HG03520 (cell line): ENCODE measurements around the gene BLID.

Source experiments
- ATAC-seq: cut with Tn5 transposase; IDR thresholded peaks from one replicate; pipeline ENCODE4 v1.9.1; 2021; ENCODE audit warnings: mild to moderate bottlenecking, moderate library complexity; ENCODE audit not compliant: unreplicated experiment

The BLID gene

DNA sequence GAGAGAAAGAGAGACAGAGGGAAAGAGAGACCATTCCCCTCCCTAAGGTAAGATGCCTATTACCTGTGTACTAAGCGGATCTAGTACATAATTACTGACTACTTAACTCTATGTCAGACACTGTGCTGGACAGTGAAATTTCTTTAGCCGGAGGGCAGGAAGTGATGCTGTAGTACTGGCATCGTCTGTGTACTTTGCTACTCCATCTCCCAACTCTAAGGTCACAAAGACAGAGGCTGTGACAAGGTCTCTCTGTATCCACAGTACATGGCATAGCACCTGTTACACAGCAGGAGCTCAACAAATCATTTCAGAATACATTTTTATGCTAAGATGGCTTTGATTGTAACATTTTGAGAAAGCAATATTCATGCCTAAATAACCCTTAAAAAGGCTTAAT, 9.0 kb downstream of the BLID start:
- no peak for ATAC-seq

DNA sequence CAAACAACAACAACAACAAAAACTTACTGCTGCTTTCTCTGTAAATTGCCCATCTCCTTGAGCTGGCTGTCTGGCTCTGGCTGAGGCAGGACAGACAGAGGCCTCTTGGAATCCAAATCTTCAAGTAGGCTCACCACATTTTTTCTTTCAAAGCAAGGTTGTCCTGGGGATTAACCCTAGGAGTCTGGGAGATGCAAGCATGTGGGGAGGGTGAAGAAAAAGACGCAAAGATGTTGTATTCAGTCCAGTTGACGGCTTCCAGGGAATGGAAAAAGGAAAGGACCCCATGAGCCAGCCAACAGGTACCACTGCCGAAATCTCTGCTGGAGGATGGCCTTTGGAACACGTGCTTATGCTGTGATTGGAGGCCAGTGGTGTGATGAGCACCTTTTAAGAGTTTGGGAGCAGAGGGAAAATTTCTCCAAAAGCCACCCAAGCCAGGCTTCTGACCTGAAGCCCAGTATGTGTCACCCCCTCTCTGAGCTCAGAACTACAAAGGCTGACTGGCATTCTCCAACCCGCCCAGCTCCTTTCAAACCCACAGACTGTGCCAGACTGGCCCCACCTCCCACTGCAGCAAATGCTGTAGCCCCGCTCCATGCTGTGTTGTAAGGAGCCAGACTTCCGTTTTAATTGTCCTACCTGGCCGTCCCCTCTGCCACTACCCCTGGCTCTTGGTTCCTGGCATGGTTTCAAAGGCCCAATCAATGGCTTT, 10.8 kb downstream of the BLID start:
- ATAC-seq = no peak

GRCh38 chr11:122104341-122104740, 11.7 kb downstream of the BLID start:
- ATAC-seq = no peak

DNA sequence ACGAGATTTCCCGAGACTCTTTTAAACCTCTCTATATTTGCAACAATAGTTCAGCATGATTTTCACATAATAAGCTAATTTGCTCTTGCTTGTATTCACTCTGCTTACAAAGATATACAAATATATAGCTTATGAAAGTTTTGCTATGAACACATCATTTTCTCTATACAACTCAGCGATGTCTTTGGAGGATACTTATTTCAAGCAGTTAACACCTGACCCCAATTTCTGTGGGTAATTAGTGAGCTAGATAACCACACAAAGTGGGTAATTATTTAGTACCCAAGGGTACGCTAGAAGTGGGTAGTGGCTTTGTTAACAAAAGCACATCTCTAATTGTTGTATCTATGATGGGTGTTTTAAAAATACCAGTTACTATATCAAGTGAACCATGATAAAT, 12.3 kb downstream of the BLID start:
- no peak for ATAC-seq

- no peak for ATAC-seq
Measured at GRCh38 chr11:122103321-122103720, 12.7 kb downstream of the BLID start.

- no peak for ATAC-seq
Measured at GRCh38 chr11:122102426-122102825, 13.6 kb downstream of the BLID start.

GRCh38 chr11:122101625-122102291, 14.3 kb downstream of the BLID start:
- ATAC-seq = no peak

GRCh38 chr11:122100756-122101080, 15.3 kb downstream of the BLID start:
- ATAC-seq = no peak

- ATAC-seq = no peak
Measured at GRCh38 chr11:122100037-122100755, 15.8 kb downstream of the BLID start.

- ATAC-seq = no peak
Measured at GRCh38 chr11:122099374-122100036, 16.5 kb downstream of the BLID start.

DNA sequence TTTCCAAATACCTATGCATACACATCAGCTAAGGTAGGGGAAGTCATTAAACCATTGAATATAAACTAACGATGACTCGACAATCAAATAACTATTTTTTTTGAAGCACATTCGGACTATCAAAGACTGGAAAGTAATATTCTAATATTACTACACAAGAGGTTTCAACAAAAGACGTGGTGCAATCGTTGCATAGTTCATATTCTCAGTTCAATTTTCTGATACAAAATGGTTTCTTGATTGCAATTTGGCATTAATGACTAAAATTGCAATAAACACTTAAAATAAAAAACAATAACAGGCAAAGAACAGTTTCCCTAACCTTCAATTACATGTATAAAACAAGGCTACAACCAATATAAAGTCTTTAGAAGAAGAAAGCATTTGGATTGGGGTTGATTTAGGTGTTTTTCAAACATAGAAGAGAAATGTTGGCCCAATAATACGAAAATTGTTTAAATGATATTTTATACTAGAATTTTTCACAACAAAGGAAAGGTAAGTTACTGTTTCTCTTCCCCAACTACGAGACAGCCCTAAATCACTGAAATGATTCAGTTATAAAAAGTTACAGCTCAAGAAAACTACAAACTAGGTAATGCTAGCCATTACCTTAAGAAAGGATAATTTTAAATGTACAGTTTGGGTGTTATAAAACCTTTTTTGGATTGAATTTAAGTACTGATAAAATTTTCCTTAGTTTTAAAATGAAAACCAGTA, 17.6 kb downstream of the BLID start:
- no peak for ATAC-seq

- ATAC-seq = no peak
Measured at GRCh38 chr11:122097419-122098001, 18.5 kb downstream of the BLID start.

GRCh38 chr11:122096272-122097112, 19.5 kb downstream of the BLID start:
- ATAC-seq = no peak

GRCh38 chr11:122095681-122096262, 20.2 kb downstream of the BLID start:
- ATAC-seq = no peak

DNA sequence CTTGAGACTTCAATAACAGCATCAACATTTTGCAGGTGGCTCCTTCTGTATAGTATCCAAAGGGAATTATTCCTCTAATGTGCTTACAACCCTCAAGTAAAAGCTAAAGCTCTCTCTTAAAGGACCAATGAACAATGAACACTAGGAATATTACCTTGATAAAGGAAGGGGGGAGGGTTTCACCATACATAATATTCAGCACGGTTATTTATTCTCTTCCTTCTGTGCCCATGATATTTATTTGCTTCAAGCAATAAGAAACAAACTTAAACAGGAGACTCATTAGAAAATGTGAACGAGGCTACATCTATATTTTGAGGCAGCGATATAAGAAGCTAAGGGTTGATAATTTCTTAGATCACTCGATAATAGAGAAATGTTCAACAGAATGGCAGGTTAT, 21.2 kb downstream of the BLID start:
- ATAC-seq = no peak

GRCh38 chr11:122093731-122094275, 22.2 kb downstream of the BLID start:
- ATAC-seq = no peak

- no peak for ATAC-seq
Measured at GRCh38 chr11:122091835-122092234, 24.2 kb downstream of the BLID start.

GRCh38 chr11:122089111-122089510, 26.9 kb downstream of the BLID start:
- ATAC-seq = no peak

DNA sequence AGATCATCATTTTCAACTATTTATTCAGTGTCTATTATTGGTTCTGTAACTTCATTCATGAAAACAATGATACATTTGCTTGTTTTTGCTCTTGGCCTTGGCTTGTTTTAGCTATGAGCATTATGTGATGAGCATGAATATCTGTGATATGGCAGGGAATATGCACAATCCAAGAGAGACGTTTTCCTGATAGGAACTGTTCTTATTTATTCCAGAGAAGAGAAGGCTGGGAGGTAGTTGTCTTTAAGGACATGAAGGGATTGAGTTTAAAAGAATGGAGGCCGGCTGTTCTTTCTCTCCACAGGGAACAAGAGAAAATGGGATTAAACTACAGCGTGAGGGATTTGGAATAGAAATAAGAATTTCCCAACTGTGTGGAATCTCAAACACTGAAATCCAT, 30.3 kb downstream of the BLID start:
- no peak for ATAC-seq
